ENCODE results near the gene DVL3. TPM values are rescaled to one million over a fixed set of nuclear protein-coding genes. Genes with fewer than 3 reads are reported as not detected.

Gene DVL3
- polyA plus RNA-seq, 1 experiment: 33.9 TPM

DNA sequence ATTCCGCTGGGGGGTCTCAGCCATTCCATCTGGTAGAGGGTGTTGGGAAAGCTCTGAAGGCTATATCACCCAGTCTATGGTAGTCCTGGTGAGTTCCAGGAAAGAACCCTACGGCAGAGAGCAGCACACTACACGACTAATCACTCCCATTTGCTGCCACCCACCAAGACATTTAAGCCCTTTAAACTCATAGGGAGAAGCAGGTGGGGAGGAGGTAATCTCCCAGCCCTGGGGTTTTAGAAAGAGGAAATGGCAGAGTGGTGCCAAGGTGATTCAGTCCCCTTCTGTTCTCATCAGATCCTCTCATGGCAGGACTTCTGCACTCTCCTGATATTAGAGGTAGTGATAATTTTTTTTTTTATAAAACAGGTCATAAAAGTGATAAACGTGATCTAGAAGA lies 63.6 kb downstream of the DVL3 start:
- CTCF ChIA-PET: interaction anchor here (1.8 kb wide), 1 partner anchor 9 kb away, joined by 13 read pairs; no protein-coding TSS in a partner anchor
- no peak for DNase-seq (ENCODE audit: low read depth)

GRCh38 chr3:184222521-184222920 lies 67.3 kb downstream of the DVL3 start:
- DNase-seq (ENCODE audit: low read depth): no peak
- ChIA-PET POLR2A (no interaction called here), CTCF (interaction anchor here (1.0 kb wide), 1 partner anchor 8 kb away, joined by 3 read pairs; no protein-coding TSS in a partner anchor)
- peaks cover 4% of the 10 kb centered on the region for H3K27me3 ChIP-seq (ENCODE audit: control insufficient read depth, insufficient read depth, low read length)
- TF ChIP-seq CTCF (IDR thresholded peaks at IDR 0.05; ENCODE audit: insufficient read depth, low read depth, low read length): no peak
- H3K36me3 ChIP-seq (ENCODE audit: control insufficient read depth, insufficient read depth, low read length): no peaks in the 10 kb centered on the region
- no peak overlapping the region for H3K4me3 ChIP-seq (ENCODE audit: low read depth, low read length)

More for the DNA sequence above, 63.6 kb downstream of the DVL3 start:
- peaks cover 2% of the 10 kb centered on the region; the same call in 1 of the 2 replicates for H3K27me3 ChIP-seq (ENCODE audit: control insufficient read depth, insufficient read depth, low read length)
- H3K36me3 ChIP-seq (ENCODE audit: control insufficient read depth, insufficient read depth, low read length): no peaks in the 10 kb centered on the region
- POLR2A ChIA-PET: no interaction called here
- no peak overlapping the region for H3K4me3 ChIP-seq (ENCODE audit: low read depth, low read length)
- no peak for TF ChIP-seq CTCF (IDR thresholded peaks at IDR 0.05; ENCODE audit: insufficient read depth, low read depth, low read length)

Other genes starting within 250 kb of the DVL3 start
- gene ABCC5, start 137.5 kb upstream of the DVL3 start, polyA plus RNA-seq (2011; rRNA removed): 16.5 and 16.9 TPM in 2 replicates
- not detected in 2 replicates for gene HTR3D, start 123.6 kb upstream of the DVL3 start, polyA plus RNA-seq (2011; rRNA removed)
- gene HTR3C, start 102.3 kb upstream of the DVL3 start, polyA plus RNA-seq (2011; rRNA removed): not detected in 2 replicates
- not detected in 2 replicates for gene HTR3E, start 58.3 kb upstream of the DVL3 start, polyA plus RNA-seq (2011; rRNA removed)
- 31.0 and 32.9 TPM in 2 replicates for gene EIF2B5, start 20.0 kb upstream of the DVL3 start, polyA plus RNA-seq (2011; rRNA removed)
- gene AP2M1, start 19.5 kb downstream of the DVL3 start, polyA plus RNA-seq (2011; rRNA removed): 1,059 and 1,761 TPM in 2 replicates
- 65.2 and 82.8 TPM in 2 replicates for gene ABCF3, start 30.8 kb downstream of the DVL3 start, polyA plus RNA-seq (2011; rRNA removed)
- not detected in 2 replicates for gene VWA5B2, start 74.2 kb downstream of the DVL3 start, polyA plus RNA-seq (2011; rRNA removed)
- 51.4 and 68.9 TPM in 2 replicates for gene ALG3, start 93.6 kb downstream of the DVL3 start, polyA plus RNA-seq (2011; rRNA removed)
- 5.6 and 7.3 TPM in 2 replicates for gene EEF1AKMT4, start 94.3 kb downstream of the DVL3 start, polyA plus RNA-seq (2011; rRNA removed)
- 0.17 and 0.28 TPM in 2 replicates for gene CAMK2N2, start 106.2 kb downstream of the DVL3 start, polyA plus RNA-seq (2011; rRNA removed)
- gene ECE2, start 120.6 kb downstream of the DVL3 start, polyA plus RNA-seq (2011; rRNA removed): not detected in 2 replicates
- 262 and 330 TPM in 2 replicates for gene PSMD2, start 143.9 kb downstream of the DVL3 start, polyA plus RNA-seq (2011; rRNA removed)
- 222 and 370 TPM in 2 replicates for gene EIF4G1, start 159.2 kb downstream of the DVL3 start, polyA plus RNA-seq (2011; rRNA removed)
- 5.4 and 9.3 TPM in 2 replicates for gene FAM131A, start 182.2 kb downstream of the DVL3 start, polyA plus RNA-seq (2011; rRNA removed)
- gene CLCN2, start 206.2 kb downstream of the DVL3 start, polyA plus RNA-seq (2011; rRNA removed): 1.6 and 2.6 TPM in 2 replicates
- gene POLR2H, start 206.3 kb downstream of the DVL3 start, polyA plus RNA-seq (2011; rRNA removed): 72.0 and 93.6 TPM in 2 replicates
- 0.20 and 0.36 TPM in 2 replicates for gene THPO, start 222.8 kb downstream of the DVL3 start, polyA plus RNA-seq (2011; rRNA removed)
- gene CHRD, start 224.7 kb downstream of the DVL3 start, polyA plus RNA-seq (2011; rRNA removed): 0.83 and 1.5 TPM in 2 replicates

Measured in BJ (cell line).